NCI-H82 (cell line): ENCODE data around the gene CD52.
"Not testable (repeated sequence)": the region's sequence is repeated elsewhere in the genome, so short reads cannot be mapped to it uniquely, and the experiment has no call there.

Source experiments
- DNase-seq: peaks from one replicate; lab custom pipeline; 2025; lab: John Stamatoyannopoulos, UW

CD52 gene

DNA sequence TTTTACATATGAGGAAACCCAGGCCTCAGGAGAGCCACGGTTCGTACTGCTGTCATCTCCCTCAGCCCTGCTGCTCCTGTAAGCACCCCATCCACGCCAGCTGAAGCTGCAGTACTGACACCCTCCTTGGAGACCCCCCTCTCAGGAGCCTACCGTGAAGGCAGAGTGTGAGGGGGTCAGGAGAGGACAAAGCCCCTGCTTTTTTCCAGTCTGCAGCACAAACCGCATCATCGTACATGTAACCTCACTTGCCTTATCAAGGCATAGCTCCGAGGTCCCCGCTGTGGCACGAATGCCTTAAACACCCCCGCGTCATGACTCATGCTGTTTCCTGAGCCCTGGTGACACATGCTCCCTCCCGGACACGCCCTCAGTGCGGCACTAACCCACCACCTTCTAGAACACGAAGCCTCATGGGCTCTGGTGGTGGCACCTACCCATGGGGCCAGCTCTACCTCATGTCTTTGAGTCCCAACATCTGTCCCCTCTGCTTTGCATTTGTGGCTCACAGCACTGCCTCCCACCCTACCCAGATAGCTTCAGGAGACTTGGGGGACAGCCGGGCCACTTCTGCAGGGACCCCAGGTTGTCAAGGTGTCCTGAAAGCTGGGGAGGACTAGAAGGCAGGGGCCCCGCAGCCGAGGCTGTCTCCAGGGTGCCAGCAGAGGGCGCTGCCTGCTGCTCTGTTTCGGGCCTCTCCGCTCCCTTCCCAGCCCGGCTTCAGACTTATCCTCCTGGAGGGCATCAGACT is 33.0 kb upstream of the CD52 start:
- DNase-seq = peak; percentile 81

DNA sequence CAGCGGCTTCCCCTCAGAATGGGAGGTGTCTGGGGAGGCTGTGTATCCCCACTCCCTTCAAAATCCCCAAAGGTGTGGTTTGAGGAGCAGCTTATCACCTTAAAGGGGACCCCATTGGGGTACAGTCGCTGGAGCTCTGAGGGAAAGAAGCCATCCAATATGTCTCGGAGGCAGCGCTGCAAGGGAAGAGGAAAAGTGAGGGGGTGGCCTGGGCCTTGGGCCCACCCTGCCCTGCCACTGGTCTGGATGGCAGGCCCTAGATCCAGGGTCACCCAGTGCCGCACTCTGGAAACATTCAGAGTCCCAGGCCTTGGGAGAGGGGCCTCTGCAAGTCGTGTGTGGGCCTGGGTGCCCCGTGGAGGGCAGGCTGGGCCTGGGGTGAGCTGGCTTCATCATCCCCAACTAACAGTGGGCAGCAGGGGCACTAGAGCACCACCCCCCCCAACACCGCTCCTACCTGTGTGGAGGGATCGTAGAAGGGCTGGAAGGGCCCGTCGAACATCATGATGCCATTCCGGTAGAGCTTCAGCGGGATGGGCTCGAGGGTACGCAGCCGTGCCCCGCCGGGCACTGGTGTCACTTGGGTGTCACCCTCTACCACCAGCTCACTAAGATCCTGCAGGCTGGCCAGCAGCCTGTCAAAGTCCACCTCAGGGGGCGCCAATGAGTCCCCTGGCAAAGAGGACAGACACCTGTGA is 32.2 kb upstream of the CD52 start:
- DNase-seq = peak; percentile 75

DNA sequence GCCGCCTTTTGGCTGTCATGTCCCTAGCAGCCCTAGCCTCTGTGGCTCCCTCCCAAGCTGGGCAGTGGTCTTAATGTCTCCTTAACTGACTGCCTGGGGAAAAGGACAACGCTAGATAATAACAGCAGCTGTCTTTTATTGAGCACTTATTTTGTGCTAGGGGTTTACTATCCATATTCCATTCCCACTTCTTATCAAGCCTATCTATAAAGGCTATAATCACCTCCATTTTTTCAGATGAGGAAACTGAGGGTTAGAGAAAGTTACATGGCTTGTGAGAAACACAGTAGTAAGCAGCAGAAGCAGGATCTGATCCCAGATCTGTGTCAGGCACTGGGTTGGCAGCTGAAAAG is 31.7 kb upstream of the CD52 start:
- DNase-seq = no peak

DNA sequence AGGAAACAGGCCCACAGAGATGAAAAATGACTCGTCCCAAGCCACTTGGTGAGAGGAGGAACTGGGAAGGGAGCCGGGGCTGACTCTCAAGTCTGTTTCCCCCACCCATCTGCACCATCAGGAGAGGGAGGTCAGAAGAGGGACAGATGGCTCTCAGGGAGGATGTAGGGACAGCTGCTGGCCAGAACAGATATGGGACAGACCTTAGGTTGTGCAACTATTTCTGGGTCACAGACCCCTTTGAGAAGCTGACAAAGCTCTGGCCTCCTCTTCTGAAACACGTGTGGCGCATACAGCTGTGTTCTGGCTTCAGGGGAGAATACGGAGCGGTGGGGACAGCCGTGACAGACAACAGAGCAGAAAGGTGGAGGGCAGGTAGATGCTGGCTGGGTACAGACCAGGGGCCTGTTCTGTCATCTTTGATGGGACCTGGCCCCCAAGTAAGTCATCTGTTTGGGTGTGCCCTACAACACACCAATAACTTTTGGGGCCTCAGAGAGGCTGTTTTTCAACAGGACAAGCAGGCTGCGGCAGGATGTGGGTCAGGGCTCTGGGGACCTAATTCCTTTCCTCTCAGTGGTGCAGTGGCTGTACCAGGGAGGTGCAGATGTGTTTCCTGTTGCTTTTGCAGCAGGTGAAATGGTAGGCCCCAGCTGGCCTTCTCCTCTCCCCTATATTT is 30.6 kb upstream of the CD52 start:
- peak; percentile 41 for DNase-seq

DNA sequence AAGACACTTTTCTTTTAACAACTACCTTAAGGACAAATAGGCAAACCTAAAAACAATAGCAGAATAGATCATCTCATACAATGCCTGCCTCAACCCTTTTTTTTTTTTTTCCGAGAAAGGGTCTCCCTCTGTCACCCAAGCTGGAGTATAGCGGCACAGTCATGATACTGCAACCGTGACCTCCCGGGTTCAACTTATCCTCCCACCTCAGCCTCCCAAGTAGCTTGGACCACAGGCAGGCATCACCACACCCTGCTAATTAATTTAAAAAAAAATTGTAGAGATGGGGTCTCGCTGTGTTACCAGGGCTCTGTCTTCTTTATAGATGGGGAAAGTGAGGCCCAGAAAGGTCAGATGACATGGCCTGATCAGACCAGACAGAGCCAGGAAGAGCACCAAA is 29.9 kb upstream of the CD52 start:
- no peak for DNase-seq

DNA sequence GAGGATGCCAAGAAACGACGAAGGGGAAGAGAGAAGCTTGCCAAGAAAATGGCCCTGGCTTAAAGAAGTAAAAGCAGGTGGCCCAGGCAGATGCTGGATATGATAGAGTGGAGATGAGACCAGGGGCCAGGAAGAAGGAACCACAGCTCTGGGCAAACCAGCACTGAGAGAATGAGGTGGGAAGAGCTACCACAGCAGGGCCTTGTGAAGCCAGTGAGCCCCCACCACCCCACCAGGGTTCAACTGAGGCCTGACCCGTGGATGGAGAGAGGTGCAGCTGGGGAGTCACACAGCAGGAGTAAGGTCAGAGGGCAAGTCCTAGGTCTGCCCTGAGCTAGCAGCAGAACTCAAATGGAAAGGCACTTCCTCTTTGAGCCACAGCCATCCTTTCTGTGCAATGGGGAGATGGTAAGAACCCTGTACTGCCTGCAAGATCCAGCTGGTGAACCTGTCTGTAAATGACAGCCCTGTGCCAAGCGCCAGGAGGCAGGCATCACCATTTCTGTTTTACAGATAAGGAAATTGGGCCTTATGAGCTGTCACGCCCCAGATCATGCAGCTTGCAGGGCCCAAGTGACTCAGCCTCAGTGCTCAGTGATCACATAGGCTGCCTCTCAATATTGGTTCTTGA is 29.3 kb upstream of the CD52 start:
- no peak for DNase-seq

DNA sequence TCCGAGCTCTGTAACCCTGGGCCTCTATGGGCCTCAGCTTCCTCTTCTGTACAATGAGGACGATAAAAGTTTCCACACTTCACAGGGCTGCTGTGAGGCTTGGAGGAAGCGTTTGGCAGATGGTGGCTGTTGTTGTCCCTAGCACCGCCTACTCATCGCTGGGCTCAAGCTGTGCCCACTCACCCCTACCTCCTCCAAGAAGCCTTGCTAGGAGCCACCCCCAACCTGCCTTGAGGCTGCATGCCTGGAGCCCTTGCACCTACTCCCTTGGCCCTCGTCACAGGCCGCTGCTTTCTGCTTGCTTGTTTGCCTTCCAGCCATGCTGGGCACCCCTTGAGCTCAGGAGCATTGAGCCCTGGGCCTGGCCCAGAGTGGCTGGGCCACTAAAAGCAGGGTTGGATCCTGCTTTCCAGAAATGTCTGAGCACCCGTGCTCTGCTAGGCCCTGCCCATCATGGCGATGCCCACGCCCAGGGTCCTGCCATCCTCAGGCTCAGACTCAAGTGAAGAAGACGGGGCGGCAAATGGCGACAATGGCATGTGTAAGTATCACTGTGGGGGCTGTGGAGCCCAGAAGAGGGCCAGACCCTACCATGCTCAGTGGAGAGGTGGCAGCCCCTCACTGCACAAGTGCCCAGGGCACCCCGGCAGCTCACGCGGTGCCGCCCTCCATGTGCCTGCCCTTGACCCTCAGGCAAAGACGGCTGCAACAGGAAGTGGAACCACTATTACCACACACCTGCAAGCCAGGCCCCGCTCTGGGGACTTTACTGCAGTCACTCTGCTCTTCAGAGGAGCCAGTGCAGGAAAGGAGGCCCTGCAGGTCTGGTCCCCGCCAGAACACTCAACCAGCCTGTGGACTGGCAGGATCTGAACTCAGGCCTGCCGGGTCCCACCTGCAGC is 28.3 kb upstream of the CD52 start:
- DNase-seq = peak; percentile 43

DNA sequence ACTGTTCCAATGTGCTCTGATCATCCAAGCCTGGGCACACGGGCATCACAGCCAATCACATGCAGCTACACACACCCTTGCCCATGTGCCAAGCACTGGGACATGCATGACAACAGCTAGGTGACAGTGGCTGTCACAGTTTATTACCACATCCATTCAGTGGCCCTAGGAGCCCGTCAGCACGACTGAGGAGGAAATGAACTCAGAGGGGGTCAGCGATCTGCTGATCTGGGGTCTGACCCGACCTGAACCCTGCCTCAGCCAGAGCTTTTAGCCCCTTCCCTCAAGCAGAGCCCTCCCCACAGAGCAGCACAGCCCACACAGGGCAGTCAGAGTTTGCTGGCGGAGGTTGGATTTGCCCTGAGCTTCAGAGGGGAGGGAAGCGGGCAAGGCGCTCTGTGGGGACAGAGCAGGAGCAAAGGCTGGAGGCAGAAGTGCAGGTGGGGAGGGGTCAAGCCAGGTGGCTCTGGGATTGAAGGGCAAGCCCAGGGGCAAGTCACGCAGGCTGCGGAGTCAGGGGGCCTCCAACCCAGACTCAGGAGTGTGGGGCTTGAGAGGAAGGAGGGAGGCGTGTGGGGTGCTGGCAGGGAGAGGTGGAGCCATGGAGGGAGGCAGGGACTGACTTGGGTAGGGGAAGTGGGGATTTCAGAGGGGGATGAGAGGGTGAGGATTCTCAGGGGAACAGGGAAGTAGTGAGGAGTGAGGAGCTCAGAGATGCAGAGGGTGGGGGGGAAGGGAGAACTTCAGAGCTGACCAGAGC is 27.5 kb upstream of the CD52 start:
- DNase-seq = no peak

DNA sequence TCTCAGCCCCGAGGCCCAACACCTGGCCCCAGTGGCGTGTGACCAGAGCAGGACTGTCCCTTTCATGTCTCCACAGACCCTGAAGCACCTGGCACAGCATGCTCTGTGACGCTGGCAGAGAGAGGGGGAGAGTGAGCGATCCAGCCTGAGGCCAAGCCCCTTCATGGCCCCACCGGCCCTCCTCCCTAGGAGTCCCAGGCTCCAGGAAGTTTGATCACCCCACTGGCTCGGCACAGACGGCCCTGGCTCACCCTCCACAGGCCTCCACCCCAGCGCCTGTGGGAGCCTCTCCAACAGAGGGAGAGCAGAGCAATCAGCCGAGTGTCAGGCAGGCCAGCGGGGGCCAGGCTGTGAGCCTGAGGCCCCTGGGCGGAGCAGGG is 26.9 kb upstream of the CD52 start:
- DNase-seq = no peak

DNA sequence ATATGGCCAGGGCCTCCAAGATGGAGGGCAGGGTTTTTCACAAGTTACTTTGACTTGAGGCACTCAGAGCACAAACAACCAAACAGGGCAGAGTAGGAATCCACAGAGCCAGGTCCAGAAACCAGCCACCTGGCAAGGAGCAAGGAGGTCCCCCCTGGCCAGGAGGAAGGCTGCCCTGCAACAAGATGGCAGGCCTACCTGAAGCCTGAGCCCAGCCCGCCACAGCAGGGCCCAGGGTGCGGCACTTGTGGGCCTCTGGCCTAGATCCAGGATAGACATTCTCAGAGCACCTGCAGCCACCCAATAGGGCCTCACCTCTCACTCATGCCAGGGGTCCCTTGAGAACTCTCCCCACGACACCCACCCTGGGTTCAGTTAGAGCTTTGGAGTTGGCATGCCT is 26.3 kb upstream of the CD52 start:
- no peak for DNase-seq

DNA sequence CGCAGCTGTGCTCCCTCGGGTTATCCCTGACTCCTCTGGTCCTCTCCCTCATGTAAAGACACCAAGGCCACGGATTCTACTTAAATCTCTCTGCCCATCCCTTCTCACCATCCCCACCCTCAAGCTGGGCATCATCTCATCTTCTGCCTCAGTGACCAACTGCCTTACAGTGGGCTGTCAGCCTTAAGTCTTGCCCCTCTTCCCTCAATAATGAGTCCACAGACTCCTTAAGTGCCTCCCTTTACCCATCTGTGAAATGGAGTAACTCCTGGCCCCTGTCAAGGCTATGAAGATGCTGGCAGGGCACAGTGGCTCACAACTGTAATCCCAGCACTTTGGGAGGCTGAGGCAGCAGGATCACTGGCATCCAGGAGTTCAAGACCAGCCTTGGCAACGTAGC is 25.8 kb upstream of the CD52 start:
- DNase-seq = no peak

DNA sequence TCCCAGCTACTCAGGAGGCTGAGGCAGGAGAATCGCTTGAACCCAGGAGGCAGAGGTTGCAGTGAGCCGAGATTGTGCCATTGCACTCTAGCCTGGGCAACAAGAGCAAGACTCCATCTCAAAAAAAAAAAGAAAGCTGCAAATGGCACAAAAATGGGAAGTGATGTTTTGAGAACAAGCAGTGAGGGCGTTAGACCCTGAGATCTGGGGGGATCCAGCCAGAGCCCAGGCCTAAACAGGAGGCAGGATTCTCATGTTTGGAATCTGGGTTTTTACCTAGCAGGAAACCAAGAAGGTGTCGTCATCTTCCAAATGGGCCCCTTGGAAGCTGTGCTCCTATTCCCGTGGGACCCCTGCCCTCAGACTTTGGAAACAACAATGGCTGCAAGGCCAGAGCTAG is 25.0 kb upstream of the CD52 start:
- DNase-seq = not testable (repeated sequence)

DNA sequence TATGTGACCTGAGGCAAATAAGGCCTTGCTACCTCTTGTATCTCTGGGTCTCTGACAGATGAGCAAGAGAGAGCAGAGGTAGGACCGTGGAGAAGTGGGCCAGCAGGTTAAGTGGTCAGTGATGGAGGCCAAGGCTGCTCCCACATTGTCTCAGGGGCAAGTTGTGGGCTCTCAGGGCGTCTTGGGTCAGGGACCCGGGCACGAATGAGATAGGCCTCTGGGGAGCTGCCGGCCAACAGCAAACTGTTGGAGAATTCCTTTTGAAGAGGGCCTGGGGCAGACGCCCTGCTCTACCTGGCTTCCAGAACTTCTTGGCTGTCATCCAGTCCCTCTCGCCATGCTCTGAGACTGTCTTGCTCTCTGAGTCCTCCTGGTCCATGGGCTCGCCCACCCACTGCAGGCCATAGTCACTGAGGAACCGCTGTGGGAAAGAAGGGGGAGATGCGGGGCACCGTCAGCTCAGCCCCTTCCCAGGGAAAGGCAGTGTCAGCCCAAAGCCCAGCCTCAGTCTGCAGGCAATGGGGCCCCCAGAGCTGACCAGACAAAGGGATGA is 23.8 kb upstream of the CD52 start:
- no peak for DNase-seq

DNA sequence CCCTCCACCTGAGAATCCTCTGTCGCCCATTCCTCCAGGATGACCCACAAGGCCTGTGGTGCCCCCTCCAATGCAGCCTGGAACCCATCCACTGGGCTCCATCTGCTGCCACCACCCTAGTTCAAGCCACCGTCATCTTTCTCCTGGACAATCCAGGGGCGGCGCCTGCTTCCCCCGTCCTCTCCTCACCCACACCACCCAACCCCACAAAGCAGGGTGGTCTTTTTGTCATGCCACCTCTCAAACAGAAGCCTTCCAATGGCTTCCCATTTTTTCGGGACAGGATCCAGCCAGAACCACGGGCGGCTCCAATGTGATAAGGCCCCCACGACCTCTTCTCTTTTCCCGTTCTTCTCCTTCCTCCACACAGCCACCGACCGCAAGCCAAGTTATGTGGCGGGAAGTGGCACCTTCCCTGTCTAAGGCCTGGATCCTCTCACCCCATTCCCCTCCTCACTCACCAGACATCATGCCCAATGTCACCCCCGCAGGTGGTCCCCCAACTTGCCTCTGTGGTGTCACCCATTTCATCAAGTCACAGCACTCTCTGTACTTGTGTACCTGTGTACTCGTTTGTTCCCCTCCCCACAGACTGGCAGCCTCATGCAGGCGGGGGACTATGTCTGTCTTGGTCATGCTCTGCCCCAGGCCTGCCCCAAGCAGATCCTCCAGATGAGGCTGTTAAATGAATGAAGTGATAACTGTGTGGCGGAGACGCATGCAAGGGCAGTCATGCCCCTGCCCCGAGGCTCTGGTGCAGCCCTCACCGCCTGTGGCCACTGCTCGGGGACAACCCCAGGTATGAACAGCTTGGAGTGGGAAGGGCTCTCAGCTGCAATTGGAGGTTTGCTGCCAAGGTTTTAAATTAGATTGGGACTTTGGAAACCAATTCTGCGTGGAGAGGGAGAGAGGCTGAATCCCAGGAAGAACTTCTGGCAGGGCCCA is 22.3 kb upstream of the CD52 start:
- DNase-seq = no peak

DNA sequence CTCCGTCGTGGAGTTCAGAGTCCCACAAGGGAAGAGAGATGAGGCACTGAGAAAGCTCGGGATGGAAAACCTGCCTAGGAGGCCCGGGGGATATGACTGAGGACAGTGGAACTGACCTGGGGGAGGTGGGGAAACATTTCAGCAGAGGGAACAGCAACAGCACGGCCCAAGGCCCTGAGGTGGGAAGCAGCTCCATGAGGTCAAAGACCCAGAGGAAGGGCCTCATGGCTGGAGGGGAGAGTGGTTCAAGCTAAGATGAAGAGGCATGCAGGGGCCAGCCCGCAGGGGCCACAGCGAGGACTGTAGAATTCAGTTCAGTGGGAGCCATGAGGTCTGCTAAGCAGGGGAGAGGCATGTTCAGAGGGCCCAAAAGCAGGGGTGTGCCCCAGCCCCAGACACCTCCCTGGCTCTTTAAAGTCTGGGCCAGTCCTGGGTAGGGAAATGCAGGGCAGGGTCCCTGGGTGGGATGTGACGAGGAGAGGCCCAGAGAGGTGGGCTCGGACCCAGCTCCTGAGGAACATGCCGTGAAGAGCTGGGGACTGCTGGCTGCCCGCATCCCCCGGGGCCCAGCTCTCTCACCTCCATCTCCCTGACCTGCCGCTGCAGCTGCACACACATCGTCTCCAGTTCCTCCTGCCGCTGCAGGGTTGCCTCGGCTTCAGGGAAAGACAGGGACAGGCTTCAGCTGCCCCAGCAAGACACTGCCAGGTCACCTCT is 21.3 kb upstream of the CD52 start:
- no peak for DNase-seq

DNA sequence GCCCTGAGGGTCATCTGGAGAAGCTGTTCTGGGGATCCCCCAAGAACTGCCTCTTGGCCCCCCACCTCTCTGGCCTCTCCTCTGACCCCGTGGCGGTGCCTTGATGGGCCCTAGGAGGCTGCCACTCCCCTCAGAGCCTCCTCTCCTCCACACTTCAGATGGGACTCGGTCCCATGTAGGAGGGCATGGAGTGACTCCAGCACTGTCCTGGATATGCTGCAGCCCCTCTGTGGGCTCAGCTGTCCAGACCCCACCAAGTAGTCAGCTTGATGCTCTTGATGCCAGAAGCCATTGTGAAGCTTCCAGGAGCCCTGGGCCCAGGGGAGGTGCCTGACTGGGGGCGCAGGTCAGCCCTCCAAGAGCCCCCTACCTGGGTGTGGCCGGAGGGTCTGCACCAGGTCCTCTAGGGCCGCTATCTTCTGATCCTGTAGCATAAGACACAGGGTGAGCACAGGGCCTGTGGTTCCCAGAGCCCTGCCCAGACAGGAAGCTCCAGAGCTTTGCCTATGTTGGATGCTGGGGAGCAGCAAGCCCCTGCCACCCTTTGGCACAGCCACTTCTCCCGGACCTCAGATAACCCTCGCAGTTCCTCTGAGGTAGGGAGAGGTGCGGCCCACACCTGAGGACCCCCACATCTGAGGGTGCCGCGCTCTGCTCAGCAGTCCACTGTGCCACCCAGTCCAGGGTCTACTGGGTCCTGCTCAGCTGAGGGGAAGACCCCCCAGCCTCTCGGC is 20.5 kb upstream of the CD52 start:
- DNase-seq = no peak

DNA sequence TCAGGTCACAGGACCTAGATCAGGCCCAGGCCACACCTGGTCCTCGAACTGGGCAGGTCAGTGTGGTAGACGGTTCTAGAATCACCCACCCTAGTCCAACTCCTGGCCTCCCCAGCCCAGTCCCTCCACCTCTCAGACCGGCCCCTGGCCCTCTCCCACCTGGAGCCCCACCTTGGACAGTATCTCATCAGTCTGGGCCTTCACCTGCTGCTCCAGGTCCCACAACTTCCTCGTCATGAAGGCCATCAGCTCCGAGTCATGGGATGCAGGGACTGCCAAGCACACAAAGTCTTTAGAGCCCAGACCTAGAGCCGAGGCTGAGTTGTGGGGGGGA is 20.0 kb upstream of the CD52 start:
- no peak for DNase-seq

DNA sequence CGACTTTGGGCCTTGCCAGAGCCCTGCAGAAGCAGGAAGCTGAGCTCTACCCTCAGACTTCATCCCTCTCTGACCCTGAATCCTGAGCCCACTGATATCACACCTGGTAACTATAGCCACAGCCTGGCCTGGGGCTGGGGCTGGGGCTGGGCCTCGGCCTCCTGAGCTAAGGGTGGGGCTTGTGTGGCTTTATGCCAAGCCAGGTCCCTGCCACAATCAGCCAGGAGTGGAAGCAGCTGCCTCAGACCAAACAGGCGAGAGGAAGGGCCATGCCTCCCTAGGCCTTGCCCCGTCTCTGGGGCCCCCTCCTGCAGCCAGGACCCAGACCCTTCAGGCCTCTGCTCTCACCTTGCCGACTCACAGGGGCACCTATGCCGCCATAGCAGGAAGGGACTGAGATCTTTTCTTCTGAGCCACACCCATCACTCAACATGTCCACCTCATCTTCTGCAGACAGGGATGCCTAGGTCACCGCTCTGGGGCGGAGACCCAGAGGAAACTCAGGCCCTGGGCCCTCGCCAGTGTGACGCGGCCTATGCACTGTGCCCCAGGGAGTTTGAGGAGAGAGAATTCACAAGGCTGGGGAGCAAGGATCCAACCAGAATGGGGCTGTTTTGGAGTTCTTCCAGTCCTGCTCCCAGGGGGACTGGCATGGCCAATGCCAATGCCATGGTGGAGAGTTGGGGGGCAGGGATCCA is 17.0 kb upstream of the CD52 start:
- no peak for DNase-seq
